C4-2B (cell line): ENCODE measurements around the gene L3MBTL4.

Source experiments
- CTCF ChIP-seq: fragments of 450-650 bp; conservative IDR thresholded peaks from 2 replicates; pipeline ENCODE4 v1.5.1; 2017; ENCODE audit warnings: mild to moderate bottlenecking
- ZFX ChIP-seq: fragments of 450-650 bp; IDR thresholded peaks from 2 replicates; pipeline ENCODE4 v1.6.1; 2017

GRCh38 chr18:5969989-5970403 lies 444.7 kb downstream of the L3MBTL4 start:
- TF ChIP-seq CTCF = no peak
- no peak for TF ChIP-seq ZFX
